Measurements from ENCODE around the gene INAFM2.
A peak's percentile ranks its signal among the peaks of the same experiment; 100 is the strongest.

The INAFM2 gene

GRCh38 chr15:40282869-40283614 is 40.5 kb upstream of the INAFM2 start, which contains the start of gene ANKRD63 (continued):
- no peak for TF ChIP-seq ZBTB26 (tag by site-specific recombination; optimal IDR thresholded peaks at IDR 0.05)
- no peak for TF ChIP-seq ZNF692 (tag by site-specific recombination; IDR thresholded peaks at IDR 0.05)
- no peak for TF ChIP-seq ZNF423 (tag by site-specific recombination; IDR thresholded peaks at IDR 0.05)
- TF ChIP-seq ZNF768 (tag by site-specific recombination; IDR thresholded peaks at IDR 0.05) = no peak
- no peak for TF ChIP-seq ZNF791 (tag by site-specific recombination; IDR thresholded peaks at IDR 0.05)
- TF ChIP-seq ZNF266 (tag by site-specific recombination; IDR thresholded peaks at IDR 0.05; ENCODE audit: low read depth) = no peak
- peak; percentile 89 for TF ChIP-seq ZBTB8A (tag by site-specific recombination; IDR thresholded peaks at IDR 0.05)
- TF ChIP-seq ZNF561 (tag by site-specific recombination; IDR thresholded peaks at IDR 0.05; ENCODE audit: borderline replicate concordance) = no peak
- no peak for TF ChIP-seq PRDM6 (tag by site-specific recombination; IDR thresholded peaks at IDR 0.05)
- TF ChIP-seq SP7 (tag by site-specific recombination; IDR thresholded peaks at IDR 0.05) = 0 out of 2 replicates have a peak, but pooled peaks have one; percentile 6
- TF ChIP-seq SCRT2 (tag by site-specific recombination; IDR thresholded peaks at IDR 0.05) = no peak
- TF ChIP-seq ZNF280D (tag by site-specific recombination; IDR thresholded peaks at IDR 0.05) = no peak
- no peak for TF ChIP-seq ZNF10 (tag by site-specific recombination; IDR thresholded peaks at IDR 0.05)
- TF ChIP-seq GLIS1 (tag by site-specific recombination; IDR thresholded peaks at IDR 0.05) = peak; percentile 81
- no peak for TF ChIP-seq ZNF501 (tag by site-specific recombination; IDR thresholded peaks at IDR 0.05)
- TF ChIP-seq ZNF792 (tag by site-specific recombination; IDR thresholded peaks at IDR 0.05) = no peak
- TF ChIP-seq ZNF169 (tag by site-specific recombination; IDR thresholded peaks at IDR 0.05) = no peak
- peak; percentile 69; the same call in 1 of the 2 replicates for TF ChIP-seq GLIS2 (tag by site-specific recombination; IDR thresholded peaks at IDR 0.05)
- no peak for TF ChIP-seq ZNF555 (tag by site-specific recombination; conservative IDR thresholded peaks at IDR 0.05)
- TF ChIP-seq KLF7 (tag by site-specific recombination; IDR thresholded peaks at IDR 0.05; ENCODE audit: borderline replicate concordance) = no peak
- no peak for TF ChIP-seq PRDM4 (tag by site-specific recombination; IDR thresholded peaks at IDR 0.05)
- TF ChIP-seq ZNF596 (tag by site-specific recombination; IDR thresholded peaks at IDR 0.05) = no peak
- TF ChIP-seq ZNF707 (tag by site-specific recombination; IDR thresholded peaks at IDR 0.05) = no peak
